EH (cell line): ENCODE measurements around the gene EIF4A3.

Source experiments
- DNase-seq: peaks from one replicate; pipeline ENCODE4 v3.0.0-alpha.2; 2015; ENCODE audit warnings: low read depth

Gene EIF4A3

DNA sequence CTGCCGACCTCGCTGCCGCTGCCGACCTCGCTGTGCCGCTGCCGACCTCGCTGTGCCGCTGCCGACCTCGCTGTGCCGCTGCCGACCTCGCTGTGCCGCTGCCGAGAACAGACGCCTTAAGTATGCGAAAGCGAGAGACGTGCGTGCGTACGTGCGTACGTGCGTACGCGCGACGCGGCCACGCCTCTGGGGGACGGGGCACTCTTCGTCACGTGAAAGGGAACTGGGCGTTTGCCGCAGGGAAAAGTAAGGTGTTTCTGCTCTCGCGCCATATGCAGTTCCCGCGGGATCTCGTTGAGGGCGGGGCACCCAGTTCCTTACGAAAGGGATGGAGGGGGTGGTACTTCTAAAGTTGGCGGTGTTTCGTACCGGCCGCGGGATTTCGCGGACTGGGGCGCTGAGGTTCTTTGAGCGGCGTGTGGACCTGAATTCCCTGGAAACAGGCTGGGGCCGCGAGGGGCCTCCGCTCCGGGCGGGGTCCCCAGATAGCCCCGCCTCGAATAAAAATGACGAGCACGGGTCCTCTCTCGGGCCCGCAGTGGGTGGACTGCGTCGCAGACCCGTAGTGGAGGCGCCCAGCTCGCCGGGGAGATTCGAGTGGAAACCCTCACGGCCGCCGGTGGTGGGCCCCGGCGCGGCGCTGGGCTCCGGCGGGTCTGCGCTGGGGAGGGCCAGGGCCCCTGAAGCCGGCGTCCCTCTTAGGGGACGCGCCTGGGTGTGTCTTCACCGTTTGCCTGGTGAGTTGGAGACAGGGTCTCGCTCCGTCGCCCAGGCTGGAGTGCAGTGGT, at the start of gene EIF4A3:
TSS of gene EIF4A3 (minus strand) at position 94 of the 788 bp plus-strand sequence. CDS start 167 bp downstream, outside the sequence.
- peak; percentile 99 for DNase-seq

DNA sequence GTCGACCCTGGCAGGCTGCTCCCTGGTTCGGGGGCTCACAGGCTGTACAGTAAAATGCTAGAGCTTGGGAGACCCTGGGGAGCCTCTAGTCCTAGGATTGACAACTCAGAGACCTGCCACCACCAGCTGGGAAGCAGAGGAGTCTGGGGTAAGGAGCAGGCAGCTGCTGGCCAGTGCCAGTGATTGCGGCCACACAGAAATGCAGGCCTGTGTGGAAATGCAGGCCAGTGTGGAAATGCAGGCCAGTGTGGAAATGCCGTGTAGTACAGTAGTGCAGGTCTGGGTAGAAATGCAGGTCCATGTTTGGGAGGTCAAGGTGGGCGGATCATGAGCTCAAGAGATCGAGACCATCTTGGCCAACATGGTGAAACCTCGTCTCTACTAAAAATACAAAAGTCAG, 49.7 kb upstream of the EIF4A3 start:
- no peak for DNase-seq

DNA sequence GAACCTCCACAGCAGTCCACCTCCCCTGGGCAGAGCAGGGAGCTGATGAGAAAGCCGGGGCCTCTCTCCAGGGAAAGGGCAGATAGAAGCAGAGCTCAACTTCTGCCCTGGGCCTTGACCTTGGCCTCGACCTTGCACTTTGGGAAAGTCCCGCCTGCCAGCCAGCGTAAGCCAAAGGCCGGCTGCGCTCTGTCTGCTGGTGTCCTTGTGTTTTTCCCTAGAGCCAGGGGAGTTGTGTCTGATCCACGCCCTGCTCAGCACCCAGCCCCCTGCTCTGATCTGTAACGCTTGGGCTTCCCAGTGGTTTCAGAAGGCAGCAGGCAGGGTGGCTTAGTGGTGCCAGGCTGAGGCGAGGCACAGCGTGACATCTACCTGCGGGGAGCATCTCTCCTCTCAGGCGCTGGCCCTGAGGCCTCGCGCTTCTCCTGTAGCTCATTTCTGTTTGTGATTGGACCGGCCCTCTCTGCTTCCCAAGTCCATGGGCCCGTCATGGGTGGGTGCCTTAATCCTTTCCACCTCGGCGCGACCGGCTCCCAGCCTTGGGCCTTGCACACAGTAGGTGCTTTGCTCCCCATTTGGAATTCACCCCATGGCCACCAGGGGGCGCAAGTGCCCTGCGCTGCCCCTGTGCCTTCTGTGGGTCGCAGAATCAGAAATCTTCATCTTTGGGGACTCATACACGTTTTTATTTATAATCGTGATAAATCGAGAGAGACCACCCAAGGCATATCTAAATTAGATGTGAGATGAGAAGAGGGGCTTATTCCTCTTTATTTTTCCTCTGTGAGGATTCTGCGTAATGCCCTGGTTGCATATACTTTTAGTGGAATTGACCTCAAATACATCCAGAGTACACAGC, 49.0 kb upstream of the EIF4A3 start:
- DNase-seq = peak; percentile 26

DNA sequence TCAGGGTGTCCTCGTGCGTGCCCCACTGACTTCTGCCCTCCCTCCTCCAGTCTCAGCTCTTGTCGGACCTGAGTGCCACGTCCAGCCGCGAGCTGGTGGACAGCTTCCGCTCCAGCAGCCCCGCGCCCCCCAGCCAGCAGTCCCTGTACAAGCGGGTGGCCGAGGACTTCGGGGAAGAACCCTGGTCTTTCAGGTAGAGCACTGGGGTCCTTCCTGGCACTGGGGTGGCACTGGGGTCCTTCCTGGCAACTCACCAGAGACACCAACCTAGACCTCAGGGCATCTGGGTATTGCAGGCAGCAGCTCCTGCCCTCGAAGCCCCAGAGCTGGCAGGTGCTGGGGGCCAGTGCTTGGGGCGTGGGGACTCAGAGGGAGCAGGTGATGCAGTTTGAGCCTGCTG, 48.2 kb upstream of the EIF4A3 start:
- DNase-seq = no peak

DNA sequence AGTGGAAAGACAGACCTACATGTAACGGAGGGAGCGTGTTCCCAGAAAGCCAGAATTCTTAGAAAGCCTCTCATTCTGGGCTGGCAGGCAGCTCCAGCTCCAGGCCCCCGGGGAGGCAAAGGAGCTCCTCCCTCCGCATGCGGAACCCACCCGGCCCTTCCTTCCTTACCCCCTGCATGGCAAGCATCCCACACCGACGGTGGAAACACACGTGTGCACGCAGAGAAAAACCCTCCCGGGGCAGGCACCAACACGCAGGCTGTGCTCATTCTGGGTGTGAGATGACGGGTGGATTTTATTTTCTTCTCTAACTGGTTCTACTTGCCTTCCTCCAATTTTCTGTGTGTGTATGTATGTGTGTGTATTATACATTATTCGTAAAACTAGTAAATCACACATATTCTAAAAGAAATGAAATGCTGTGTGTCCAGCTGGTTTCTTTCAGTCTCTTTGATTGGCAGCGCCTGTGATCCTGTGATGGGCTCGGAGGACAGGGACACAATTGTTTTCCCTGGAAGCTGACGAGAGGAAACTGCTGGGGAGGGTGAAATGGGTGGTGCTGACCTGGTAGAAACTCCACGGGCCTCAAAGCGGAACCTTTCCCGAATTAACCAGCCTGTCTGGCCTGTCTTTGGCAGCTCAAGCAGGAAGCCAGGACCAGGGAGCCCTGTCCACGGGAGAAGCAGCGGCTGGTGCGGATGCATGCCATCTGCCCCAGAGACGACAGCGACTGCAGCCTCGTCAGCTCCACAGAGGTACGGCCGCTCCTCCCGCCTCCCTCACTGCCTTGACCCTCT, 45.1 kb upstream of the EIF4A3 start:
- no peak for DNase-seq

DNA sequence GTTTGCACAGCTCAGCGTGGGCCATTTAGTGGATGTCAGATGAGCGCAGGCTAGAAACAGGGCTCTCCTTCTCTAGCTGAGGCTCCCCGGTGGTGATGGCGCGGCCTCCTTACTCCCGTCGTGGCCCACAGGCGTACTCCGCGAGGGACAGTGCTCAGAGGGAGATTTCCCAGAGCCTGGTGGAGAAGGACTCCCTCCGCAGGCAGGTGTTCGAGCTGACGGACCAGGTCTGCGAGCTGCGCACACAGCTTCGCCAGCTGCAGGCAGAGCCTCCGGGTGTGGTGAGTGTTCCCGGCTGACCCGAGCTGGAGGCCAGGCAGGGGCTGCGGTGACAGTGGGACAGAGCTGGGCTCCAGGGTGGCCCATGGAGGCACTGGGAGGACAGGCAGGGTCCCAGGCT, 44.3 kb upstream of the EIF4A3 start:
- no peak for DNase-seq

DNA sequence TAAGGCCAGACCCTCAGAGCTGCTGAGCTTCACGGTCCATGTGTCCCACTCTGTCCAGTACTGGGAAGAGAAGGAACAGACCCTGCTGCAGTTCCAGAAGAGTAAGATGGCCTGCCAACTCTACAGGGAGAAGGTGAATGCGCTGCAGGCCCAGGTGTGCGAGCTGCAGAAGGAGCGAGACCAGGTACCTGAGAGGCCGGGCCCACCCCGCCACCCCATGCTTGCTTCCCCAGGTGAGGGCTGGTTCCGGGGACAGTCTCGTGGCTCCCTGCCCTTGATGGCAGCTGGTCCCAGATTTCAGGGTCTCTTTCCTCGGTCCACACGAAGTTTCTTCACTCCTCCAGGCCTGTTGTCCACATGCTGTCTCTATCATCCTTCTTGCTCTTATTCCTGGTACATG, 43.8 kb upstream of the EIF4A3 start:
- DNase-seq = no peak

DNA sequence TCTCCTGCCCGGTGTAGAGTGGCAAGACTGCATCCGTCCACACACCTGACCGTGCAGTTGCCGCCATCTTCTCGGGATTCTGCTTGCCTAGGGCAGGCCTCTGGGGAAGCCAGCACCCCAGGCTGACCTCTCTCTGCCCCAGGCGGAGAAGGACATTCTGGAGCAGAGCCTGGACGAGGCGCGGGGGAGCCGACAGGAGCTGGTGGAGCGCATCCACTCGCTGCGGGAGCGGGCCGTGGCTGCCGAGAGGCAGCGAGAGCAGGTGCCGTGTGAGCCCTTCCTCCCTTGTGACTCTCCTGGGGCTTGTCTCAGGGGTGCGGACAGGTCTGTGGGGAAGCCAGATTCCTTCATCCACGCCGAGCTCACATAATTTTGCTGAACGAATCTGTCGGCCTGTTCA, 42.7 kb upstream of the EIF4A3 start:
- no peak for DNase-seq

DNA sequence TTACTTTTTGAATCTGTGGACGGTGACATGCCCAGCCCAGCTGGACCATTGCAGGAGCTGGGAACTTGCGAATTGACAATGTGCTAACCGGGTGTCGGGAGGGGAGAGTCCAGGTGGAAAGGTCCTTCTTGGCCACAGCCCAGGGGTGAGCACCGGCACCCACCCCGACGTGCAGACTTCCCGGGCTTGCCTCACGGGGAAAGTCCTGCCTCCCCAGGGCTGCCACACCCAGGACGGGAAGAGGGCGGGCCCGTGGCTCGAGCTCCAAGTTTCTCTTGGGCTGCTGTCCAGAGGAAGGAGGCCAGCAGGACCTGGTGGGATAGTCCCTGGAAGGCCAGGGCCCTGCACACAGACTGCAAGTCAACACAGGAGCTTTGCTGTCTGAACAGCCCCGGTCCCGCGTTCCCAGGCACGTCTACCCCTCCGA, 40.6 kb upstream of the EIF4A3 start:
- peak; percentile 37 for DNase-seq

DNA sequence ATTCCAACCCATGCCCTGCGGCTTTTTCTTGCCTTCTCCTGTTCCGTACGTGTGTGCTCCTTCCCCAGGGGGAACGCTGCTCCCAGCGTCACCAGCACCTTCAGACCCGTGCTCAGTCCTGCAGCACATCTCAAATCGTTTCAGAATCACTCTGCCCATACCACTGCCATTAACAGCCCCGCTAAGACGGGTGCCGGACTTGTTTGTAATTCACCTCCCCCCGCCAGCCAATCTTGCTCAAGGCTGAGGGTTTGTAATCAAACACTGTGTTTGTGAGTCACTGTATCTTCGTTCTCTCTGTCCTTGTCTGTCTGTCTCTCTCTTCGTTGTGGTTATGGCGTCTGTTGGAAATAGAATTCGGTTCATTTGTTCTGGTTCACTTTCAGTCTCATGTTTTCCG, 40.2 kb upstream of the EIF4A3 start:
- peak; percentile 47 for DNase-seq

DNA sequence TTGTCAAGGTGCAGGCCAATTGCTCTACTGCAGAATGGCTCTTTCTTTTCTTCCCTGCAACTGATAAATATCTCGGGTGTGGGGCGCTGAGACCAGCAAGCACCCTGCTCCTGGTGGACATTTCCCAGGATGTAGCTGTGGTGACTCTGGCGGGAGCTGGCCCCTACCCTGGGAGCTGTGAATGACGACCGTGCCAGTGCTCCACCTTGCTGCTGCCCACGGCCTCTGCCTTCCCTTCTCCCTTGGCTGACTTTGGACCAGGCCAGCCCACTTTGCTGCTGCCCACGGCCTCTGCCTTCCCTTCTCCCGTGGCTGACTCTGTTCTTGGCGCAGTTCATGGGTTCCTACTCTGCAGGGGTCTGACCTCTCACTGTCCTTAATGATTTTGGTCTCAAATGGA, 39.0 kb upstream of the EIF4A3 start:
- no peak for DNase-seq

DNA sequence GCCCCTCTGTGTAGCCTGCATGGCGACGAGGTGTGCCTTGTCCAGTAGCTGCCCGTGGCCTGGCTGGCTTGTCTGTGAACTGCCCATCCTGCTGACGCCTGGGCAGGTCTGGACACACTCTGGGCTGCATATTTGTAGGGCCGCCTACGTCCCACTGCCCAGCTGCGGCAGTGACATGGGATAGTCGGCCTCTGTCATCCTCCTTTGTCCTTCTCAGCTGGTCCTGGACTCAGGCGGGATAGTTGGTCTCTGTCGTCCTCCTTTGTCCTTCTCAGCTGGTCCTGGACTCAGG, 37.4 kb upstream of the EIF4A3 start:
- no peak for DNase-seq

DNA sequence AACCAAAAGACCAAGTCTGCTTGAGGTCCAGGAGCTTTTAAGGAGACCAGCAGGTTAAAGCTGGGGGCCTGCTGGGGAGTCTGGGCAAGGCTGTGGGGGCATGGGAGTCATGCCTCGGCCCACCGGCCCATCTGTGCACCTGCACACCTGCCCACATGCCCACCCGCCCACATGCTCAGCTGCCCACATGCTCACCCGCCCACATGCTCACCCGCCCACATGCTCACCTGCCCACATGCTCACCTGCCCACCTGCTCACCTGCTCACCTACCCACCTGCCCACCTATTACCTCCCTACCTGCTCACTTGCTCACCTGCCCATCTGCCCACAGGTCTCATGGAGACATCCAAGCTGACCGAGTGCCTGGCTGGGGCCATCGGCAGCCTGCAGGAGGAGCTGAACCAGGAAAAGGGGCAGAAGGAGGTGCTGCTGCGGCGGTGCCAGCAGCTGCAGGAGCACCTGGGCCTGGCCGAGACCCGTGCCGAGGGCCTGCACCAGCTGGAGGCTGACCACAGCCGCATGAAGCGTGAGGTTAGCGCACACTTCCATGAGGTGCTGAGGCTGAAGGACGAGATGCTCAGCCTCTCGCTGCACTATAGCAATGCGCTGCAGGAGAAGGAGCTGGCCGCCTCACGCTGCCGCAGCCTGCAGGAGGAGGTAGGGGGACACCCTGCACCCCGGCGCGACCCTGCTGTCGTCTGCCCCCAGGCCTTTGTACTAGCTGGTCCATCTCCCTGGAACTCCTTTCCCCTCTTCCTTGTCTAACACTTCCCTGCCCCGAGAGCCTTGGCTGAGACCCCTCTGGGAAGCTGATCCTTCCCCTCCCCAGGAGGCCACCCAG, 36.9 kb upstream of the EIF4A3 start:
- no peak for DNase-seq

DNA sequence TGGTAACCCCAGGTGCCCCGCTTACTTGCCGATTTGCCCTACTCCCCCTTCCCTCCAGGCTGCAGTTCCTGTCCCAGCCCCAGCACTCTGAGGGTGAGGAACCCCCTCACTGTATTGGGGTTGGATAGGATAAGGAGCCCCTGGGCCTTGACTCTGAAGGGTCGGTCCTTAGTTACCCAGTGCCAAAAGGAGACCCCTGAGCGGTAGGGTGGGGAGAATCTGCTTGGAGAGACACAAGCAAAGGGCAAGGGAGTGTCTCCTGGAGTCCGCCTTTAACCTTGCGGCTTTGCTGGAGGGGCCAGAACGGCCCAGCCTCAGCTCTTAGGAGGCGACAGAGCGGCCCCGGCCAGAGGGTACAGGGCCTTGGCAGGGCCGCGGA, 35.9 kb upstream of the EIF4A3 start:
- no peak for DNase-seq

DNA sequence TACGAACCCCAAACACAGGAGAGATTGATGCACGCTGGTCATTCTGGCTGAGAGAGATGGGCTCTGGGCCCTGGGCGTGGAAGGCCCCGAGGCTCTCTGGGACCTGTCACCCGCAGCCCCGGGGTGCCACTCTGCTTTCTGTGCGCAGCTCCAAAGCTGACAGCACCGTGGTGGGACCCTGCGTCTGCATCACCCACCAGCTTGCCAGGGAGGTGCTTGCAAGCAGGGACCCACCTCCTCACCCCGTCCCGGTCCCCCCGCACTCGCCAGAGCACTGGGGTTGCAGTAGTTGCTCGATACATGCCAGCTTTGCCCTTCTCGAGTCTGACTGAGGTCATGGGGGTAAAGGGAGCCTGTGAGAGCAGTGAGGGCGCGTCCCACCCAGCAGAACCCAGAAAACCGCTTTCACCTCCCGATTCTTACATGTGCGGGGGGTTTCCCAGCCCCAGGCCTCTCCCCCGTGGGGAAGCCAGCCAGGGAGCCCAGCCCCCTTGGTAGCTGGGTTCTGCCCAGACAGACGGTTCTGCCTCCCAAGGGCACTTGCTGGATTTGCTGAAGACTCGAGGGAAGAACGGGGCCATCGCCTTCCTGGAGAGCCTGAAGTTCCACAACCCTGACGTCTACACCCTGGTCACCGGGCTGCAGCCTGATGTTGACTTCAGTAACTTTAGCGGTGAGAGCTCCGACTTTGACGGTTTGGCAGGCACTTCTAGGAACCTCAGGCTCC, 35.4 kb upstream of the EIF4A3 start:
- no peak for DNase-seq

DNA sequence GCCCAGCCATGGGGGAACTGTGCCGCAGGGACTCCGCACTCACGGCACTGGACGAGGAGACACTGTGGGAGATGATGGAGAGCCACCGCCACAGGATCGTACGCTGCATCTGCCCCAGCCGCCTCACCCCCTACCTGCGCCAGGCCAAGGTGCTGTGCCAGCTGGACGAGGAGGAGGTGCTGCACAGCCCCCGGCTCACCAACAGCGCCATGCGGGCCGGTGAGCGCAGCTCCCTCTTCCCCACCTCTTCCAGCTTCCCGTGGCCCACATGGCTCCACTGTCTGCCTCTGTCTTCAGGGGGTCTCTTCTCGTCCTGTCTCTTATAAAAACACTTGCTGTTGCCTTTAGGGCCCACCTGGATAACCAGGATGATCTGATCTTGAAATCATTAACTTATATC, 34.5 kb upstream of the EIF4A3 start:
- no peak for DNase-seq

DNA sequence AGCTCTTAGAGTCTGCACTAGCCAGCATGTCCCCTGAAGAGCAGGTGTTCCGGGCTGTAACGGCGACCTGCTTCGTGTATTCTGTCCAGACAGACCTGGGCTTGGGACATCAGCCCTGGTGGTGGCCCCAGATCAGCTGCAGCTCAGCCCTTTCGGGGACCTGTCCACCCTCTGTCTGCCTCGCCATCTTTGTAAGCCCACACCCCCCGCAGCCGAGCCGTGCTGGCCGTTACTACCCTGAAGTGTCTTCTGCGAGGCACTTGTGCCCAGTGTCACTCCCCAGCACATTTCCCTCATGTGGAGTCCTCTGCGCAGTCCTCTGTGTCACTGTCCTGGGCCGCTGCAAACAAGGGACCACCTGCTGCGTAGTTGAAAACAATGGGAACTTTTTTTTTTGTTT, 33.3 kb upstream of the EIF4A3 start:
- DNase-seq = no peak

DNA sequence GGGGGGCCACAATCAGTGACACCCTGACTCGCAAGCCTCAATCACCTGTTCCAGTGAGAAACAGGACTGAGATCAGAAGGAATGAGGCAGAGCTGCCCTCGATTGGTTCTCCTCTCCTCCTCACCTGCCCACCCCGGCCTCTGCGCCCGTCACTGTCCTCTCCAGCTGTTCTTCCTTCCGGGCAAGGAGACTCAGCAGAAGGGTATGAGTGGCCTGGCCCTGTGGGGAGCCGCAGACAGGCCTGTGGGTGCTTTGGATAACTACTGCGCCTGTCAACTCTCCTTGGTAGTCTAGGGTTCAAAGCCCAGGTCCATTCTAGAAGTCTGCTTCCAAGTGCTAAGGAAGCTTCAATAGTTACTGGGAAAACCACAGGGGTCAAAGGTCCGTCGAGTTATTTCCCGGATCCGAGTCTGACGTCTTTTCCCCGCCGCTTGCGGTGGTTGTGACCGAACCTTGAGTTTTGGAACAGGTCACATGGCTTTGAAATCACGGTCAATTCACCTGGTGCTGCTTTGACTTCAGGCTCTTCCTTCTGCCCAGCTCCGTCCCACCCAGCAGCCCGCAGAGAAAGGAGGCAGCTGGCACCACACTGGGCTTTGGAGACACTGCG, 31.2 kb upstream of the EIF4A3 start:
- no peak for DNase-seq

DNA sequence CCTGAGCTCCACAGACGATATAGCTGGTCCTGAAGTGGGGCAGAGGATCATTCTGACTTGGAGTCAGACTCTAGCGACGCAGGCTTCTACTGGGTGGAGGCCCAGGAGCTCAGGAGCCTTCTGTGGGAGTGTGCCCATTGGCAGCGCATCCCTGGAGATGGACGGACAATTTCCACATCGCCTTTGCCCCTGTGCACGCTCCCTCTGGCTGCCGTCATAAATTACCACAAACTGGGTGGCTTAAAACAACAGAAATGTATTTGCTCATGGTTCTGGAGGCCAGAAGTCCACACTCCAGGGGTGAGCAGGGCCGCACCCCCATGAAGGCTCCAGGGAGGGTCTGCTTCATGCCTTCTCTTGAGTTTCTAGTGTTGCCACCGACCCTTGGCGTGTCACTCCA, 29.8 kb upstream of the EIF4A3 start:
- no peak for DNase-seq

DNA sequence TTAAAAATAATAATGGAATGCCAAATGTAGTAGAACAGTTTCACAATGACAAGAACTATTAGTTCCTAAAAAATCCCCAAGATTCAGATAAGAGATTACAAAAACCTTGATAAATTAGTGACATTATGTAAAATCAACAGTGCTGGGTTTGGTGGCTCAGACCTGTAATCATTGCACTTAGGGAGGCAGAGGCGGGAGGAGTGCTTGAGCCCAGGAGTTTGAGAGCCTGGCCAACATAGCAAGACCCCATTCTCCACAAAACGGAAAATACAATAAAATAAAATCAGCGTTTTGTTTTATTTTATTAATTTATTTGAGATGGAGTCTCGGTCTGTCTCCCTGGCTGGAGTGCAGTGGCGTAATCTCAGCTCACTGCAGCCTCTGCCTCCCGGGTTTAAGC, 27.0 kb upstream of the EIF4A3 start:
- DNase-seq = no peak

DNA sequence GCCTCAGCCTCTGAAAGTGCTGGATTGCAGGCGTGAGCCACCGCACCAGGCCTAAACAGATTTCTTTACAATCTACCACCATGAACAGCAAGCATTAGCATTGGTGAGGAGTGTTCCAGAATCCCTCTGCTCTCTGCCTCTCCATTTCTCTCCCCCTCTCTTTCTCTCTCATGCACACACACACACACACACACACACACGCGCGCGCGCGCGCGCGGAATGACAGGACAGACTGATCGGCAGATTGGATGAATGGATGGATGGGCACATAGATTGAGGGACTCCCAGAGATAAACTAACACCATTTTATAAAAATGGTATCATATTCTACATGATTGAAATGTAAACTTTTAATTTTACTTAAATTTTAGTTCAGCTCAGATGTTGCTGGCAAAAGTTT, 26.2 kb upstream of the EIF4A3 start:
- no peak for DNase-seq
